Measurements from ENCODE around the gene WDFY1.
A peak's percentile ranks its signal among the peaks of the same experiment; 100 is the strongest.
"Not testable (repeated sequence)": the region's sequence is repeated elsewhere in the genome, so short reads cannot be mapped to it uniquely, and the experiment has no call there.

The WDFY1 gene

GRCh38 chr2:223896833-223897311 is 48.3 kb downstream of the WDFY1 start:
- peak; percentile 83 for DNase-seq (ENCODE audit: low spot score)

- no peak for DNase-seq (ENCODE audit: low spot score)
Measured at GRCh38 chr2:223894968-223895367, 50.2 kb downstream of the WDFY1 start.

GRCh38 chr2:223894009-223894408 is 51.1 kb downstream of the WDFY1 start:
- no peak for DNase-seq (ENCODE audit: low spot score)

DNA sequence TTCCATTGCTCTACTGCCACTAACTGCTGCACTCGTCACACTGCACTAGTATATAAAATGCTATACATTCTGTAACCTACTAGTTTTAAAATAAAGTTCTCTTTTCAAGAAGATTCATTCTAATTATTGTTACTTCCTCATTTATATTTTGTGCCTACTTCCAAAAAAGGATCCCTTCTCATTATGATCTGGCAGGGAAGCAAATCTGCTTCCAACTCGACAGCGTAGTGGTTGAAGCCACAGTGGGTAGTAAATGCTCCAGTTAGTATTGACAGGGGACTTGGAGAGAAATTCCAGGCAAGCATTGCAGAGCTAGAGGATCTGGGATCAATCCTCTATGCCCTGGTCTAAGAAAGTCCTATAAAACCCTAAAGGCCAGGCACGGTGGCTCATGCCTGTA is 54.4 kb downstream of the WDFY1 start:
- DNase-seq (ENCODE audit: low spot score): no peak

DNA sequence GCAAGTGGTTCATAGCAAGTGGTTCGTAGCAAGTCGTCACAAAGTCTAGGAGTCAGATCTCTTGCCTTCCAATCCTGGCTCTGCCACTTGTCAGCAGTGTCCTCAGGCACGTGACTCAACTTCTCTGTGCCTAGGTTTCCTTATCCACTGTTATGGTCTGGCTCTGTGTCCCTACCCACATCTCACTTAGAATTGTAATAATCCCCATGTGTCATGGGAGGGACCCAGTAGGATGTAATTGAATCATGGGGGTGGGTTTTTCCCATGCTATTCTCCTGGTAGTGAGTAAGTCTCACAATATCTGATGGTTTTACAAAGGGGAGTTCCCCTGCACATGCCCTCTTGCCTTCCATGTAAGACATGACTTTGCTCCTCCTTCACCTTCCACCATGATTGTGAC is 55.9 kb downstream of the WDFY1 start:
- DNase-seq (ENCODE audit: low spot score): no peak

DNA sequence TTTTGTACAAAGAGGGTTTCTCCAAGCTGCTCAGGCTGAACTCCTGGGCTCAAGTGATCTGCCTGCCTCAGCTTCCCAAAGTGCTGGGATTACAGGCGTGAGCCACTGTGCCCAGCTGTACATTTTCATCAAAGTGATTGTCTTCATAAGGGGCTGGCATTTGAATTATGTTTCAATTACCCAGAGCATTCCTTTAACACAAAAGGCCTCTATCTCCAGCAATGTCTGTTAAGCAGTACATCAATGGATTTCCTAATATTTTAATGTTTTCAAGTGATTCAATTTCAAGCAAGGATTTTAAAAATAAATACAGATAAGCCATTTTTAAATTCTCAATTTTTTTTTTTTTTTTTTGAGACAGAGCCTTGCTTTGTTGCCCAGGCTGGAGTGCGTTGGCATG is 56.9 kb downstream of the WDFY1 start:
- peak; percentile 65 for DNase-seq (ENCODE audit: low spot score)

DNA sequence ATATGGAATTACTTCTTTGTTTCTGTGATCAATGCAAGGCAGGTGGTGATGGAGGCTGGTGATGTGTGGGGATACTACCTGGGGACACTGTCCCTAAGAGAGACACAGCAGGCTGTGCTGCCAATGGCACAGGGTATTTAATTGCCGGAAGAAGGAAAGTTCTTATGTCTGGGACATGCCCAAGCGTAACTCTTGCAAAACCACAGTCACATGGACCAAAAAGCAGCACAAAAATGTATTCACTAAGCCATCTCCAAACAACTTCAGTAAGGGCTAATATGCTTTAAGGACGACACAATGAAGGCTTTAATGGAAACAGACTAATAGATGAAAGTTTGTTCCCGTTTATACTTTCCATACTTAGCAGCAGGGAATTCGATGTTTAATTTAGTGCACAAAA is 58.0 kb downstream of the WDFY1 start:
- peak; percentile 65 for DNase-seq (ENCODE audit: low spot score)

- no peak for DNase-seq (ENCODE audit: low spot score)
Measured at GRCh38 chr2:223886726-223887125, 58.4 kb downstream of the WDFY1 start.

- DNase-seq (ENCODE audit: low spot score): no peak
Measured at GRCh38 chr2:223884399-223884798, 60.7 kb downstream of the WDFY1 start.

GRCh38 chr2:223882715-223883114 is 62.4 kb downstream of the WDFY1 start:
- DNase-seq (ENCODE audit: low spot score): no peak

GRCh38 chr2:223880796-223881195 is 64.3 kb downstream of the WDFY1 start:
- DNase-seq (ENCODE audit: low spot score): no peak

DNA sequence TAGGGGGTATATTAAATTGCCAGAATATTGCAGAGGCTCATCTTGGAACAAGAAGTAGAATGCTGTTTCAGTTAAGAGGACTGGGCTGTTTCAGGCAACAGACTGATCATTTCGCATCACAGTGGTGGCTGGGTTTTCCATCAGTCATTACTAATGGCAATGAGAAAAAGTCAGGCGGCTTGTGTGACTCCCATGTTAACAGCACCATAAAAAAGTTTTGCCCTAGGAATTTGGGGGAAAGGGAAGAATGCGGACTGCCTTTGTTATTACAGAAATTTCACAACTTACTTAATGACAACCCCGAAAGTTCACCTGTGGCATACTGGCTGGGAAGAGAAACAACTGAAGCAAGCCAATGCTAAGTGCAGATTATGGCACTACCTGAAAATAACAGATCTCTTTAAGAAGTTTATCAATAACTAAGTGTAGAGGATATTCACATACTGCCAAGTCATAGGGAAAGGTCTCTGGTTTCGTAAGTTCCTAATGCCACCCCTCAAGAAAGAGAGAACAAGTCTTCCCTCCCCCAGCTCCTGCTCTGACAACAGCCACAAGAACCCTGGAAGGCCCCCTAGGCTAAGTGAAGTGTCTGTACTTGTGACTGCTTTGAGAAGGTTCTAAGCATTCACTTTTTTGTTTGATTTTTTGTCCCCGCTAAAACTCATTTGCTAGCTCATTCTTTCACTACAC is 67.3 kb downstream of the WDFY1 start:
- no peak for DNase-seq (ENCODE audit: low spot score)

DNA sequence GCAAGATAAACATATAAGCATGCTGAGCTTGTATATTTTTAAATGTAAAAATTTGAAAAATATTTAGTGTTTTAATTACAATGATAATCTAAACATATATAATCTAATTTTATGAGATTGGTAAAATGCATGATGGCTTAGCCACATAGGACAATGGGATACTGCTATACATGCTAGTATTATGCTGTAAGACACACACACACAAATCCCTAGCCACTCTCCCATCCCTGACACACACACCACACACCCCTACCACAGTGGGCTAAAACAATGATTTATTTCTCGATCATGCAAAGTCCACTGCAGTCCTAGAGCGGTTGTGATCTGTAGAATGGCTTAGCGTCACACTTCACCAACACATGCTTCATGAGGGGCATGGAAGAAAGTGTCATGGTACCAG is 71.5 kb downstream of the WDFY1 start:
- DNase-seq (ENCODE audit: low spot score): no peak

DNA sequence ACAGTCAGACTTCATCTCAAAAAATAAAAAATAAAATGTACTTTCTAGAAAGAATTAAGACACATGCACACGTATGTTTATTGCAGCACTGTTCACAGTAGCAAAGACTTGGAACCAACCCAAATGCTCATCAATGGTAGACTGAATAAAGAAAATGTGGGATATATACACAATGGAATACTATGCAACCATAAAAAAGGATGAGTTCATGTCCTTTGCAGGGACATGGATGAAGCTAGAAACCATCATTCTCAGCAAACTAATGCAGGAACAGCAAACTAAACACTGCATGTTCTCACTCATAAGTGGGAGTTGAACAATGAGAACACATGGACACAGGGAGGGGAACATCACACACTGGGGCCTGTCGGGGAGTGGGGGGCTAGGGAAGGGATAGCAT is 72.4 kb downstream of the WDFY1 start:
- DNase-seq (ENCODE audit: low spot score): not testable (repeated sequence)

- not testable (repeated sequence) for DNase-seq (ENCODE audit: low spot score)
Measured at GRCh38 chr2:223871661-223872060, 73.5 kb downstream of the WDFY1 start.

- no peak for DNase-seq (ENCODE audit: low spot score)
Measured at GRCh38 chr2:223870840-223871611, 74.1 kb downstream of the WDFY1 start.

GRCh38 chr2:223868005-223868404 is 77.1 kb downstream of the WDFY1 start:
- DNase-seq (ENCODE audit: low spot score): no peak

DNA sequence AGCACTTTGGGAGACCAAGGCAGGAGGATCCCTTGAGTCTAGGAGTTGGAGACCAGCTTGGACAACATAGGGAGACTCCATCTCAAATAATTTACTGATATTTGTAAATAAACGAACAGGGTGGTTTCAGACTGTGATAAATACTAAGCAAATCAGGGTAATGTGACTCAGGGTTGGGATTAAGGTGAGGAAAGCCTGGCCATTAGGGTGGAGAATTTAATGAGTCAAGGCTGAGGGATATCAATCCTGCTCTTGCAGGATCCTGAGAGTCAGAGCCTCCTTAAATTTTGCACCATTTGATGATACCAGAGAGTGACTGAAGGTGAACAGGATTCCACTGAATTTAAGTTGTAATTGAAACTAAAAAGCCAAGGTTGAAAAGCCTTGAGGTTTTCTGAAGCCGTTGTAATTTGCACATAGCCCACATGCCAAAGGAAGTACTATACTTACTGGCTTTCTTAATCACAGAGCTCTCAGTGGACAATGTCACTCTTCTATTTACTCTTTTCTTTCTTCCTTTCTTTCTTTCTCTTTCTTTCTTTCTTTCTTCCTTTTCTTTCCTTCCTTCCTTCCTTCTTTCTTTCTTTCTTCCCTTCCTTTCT is 79.1 kb downstream of the WDFY1 start:
- no peak for DNase-seq (ENCODE audit: low spot score)

DNA sequence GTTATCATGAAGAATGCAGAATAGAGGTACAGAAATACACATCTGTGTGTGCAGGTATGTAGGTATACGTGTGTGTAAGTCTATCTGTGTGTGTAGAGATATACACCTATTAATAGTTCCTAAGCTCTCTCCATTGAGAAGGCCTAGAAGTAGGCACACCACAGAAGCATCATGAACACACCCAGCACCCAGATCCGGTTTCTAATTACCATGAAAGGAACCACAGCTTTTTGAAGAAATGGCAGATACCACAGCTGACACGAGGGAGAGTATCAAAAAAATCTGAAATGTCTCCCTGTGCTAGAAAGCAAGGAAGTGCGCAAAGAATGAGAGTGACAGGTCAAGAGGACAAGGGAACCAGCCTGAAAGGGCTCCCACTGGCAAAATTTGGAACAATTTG is 80.0 kb downstream of the WDFY1 start:
- no peak for DNase-seq (ENCODE audit: low spot score)

DNA sequence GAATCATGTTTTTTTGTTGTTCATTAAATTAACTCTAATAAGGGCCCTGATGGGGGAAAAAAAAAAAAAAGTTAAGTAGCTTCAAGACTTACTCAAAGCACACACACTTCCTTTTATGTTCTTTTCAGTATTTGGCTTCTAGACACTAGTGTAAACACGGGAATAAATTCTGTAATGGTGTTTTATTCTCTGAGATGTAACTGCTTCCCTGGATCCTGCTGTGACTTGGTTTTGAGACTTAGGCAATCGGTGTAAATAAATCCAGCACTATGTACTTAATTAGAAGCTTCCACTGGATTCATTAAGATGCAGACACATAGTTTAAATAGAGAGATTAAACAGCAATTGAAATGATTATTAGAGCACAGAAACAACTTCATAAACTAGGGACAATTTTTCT is 81.6 kb downstream of the WDFY1 start:
- no peak for DNase-seq (ENCODE audit: low spot score)

DNA sequence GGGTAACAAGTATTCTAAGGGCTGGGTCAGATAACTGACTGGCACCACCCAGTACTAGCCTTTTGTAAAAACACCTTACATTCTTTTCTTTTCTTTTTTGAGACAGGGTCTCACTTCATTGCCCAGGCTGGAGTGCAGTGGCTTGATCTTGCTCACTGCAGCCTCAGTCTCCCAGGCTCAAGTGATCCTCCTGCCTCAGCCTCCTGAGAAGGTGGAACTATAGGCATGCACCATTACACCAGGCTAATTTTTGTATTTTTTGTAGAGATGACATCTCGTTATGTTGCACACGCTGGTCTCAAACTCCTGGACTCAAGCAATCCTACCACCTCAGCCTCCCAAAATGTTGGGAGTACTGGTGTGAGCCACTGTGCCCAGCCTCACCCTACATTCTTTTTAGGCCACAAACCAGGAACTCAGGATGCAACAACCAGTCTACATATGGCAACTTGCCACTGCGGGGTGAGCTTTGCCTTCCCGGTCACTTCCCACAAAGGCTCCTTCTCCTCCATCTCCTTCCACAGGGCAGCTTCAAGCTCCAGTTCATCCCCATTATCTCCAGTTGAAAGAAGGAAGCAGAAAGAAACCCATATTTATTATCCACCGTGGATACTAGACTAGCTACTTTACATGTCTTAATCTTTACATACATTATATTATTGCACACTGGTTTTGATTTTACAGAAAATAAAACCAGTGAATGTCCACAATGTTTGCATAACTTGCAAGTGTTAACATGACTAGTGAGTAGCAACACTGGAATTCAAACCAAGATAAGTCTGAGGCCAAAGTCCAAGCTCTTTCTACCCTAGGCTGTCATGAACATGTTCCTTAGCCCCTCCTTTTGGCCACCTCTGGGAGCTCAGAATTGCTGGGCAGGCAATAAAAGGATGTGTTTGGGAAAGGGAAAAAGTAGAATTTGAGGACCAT is 84.1 kb downstream of the WDFY1 start:
- DNase-seq (ENCODE audit: low spot score): no peak

DNA sequence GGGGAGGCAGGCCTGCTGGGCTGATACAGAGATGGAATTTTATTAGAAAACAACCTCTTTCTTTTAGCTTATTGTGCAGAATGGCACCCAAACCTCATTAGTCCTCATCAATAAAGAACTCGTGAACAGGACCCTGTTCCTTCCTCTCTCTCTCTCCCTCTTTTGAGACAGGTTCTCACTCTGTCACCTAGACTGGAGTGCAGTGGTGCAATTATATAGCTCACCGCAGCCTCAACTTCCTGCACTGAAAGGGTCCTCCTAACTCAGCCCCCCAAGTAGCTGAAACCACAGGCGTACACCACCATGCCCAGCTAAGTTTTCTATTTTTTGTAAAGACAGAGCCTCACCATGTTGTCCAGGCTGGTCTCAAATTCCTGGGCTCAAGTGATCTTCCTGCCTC is 86.1 kb downstream of the WDFY1 start:
- no peak for DNase-seq (ENCODE audit: low spot score)
